ENCODE data around the gene HOOK2. TPM values are rescaled to one million over a fixed set of nuclear protein-coding genes. Genes with fewer than 3 reads are reported as not detected.

HOOK2 gene
- total RNA-seq, 4 donors from 2014 or later: 138 to 387 (median 215) TPM

DNA sequence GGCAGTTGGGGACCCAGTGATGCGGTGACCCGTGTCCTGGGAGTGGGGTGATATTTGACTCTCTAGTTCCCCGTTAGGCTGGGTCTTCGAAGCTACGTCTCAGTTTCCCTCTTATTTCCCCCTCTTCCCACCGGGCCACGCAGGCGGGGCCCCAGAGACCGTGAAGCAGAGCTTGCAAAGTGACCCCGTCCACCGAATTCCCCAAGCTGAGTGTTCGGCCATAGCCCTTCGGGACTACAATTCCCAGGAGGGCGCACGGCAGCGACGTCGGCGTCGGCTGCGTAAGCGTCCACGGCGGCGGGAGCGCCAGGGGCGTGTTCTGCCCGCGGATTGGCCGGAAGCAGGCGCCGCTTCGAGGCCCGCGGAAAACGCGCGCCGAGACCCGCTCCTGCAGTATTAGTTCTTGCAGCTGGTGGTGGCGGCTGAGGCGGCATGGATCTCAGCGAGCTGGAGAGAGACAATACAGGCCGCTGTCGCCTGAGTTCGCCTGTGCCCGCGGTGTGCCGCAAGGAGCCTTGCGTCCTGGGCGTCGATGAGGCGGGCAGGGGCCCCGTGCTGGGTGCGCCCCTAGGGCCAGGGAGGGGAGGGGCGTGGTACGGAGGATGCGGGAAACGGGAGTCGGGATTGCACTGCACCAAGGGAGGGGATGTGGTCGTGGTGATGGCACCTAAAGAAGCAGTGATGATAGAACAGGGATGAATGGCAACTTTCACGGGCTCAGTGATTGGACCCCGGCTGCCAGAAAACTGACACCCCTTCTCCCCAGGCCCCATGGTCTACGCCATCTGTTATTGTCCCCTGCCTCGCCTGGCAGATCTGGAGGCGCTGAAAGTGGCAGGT lies 31.1 kb upstream of the HOOK2 start, which contains the start of gene RNASEH2A:
TSS of gene RNASEH2A (plus strand) at position 343 of the 840 bp plus-strand sequence. CDS start at position 433, 90 bp downstream.
- WGBS, 2 donors (ENCODE audit: low coverage in 1 of 2): 4 to 15% methylated on average over 6 to 66 of the region's 66 CpGs
- peaks cover 10 to 20% (median 17%) of the 10 kb centered on the region in 4 donors for H3K4me1 ChIP-seq
- H3K36me3 ChIP-seq: no peaks in the 10 kb centered on the region
- in situ Hi-C loops (cut with MboI; ENCODE audit: low pct_ligation_motif_present in 1 of 4, low pct_unique_long_range_greater_than_20kb in 1 of 4, low sequenced_read_pairs in 3 of 4): no loop called here
- H3K4me3 ChIP-seq: peak within 1 kb of the TSS; percentile 38 to 61 (median 46)
- peak; percentile 92 for DNase-seq
- H3K27ac ChIP-seq: peak within 1 kb of the TSS; percentile 63 to 83 (median 71)
- TF ChIP-seq EP300 (IDR thresholded peaks at IDR 0.05; ENCODE audit: low read depth) (no peak), CTCF (IDR thresholded peaks at IDR 0.05) (peak in 2 of 5 experiments; percentile 6 to 17), POLR2AphosphoS5 (IDR thresholded peaks at IDR 0.05) (peak in 2 of 3 donors; percentile 21 to 54)
- no peaks in the 10 kb centered on the region for H3K9me3 ChIP-seq
- no peaks in the 10 kb centered on the region for H3K27me3 ChIP-seq
- intact Hi-C loops (cut with DNase I; ENCODE audit: low total_unique reads): no loop called here

DNA sequence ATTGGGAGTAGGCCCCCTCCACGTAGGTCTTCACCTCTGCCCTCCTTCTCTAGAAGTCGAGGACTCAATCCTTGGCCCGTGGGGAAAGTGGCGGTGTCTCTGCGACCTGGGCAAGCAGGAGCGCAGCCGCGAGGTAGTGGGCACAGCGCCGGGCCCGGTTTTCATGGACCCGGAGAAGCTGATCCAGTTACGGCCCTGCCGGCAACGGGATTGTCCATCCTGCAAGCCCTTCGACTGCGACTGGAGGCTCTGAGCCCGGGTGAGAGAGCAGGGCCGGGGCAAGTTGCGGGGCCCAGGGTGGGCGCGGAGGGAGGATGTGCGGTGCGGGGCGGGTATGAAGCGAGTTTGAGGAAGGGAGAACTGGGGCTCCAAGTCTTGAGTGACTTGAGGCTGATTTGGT lies 28.7 kb upstream of the HOOK2 start:
- in situ Hi-C loops (cut with MboI; ENCODE audit: low pct_ligation_motif_present in 1 of 4, low pct_unique_long_range_greater_than_20kb in 1 of 4, low sequenced_read_pairs in 3 of 4): no loop called here
- 93% methylated on average over 26 of the region's 26 CpGs; no CpG with 5 or more reads in 1 of the 2 donors for WGBS, 2 donors (ENCODE audit: low coverage in 1 of 2)
- Histone ChIP-seq H3K4me3 (no peak overlapping the region), H3K27me3 (no peaks in the 10 kb centered on the region), H3K27ac (no peak overlapping the region), H3K4me1 (peaks cover 15 to 32% (median 25%) of the 10 kb centered on the region in 4 donors), H3K36me3 (no peaks in the 10 kb centered on the region), H3K9me3 (no peaks in the 10 kb centered on the region)
- DNase-seq: no peak
- intact Hi-C loops (cut with DNase I; ENCODE audit: low total_unique reads): loop anchor here (5.0 kb wide), 1 partner anchor 37 kb away; no protein-coding TSS in a partner anchor
- TF ChIP-seq CTCF (IDR thresholded peaks at IDR 0.05): no peak
- no peak for TF ChIP-seq POLR2A (IDR thresholded peaks at IDR 0.05)

DNA sequence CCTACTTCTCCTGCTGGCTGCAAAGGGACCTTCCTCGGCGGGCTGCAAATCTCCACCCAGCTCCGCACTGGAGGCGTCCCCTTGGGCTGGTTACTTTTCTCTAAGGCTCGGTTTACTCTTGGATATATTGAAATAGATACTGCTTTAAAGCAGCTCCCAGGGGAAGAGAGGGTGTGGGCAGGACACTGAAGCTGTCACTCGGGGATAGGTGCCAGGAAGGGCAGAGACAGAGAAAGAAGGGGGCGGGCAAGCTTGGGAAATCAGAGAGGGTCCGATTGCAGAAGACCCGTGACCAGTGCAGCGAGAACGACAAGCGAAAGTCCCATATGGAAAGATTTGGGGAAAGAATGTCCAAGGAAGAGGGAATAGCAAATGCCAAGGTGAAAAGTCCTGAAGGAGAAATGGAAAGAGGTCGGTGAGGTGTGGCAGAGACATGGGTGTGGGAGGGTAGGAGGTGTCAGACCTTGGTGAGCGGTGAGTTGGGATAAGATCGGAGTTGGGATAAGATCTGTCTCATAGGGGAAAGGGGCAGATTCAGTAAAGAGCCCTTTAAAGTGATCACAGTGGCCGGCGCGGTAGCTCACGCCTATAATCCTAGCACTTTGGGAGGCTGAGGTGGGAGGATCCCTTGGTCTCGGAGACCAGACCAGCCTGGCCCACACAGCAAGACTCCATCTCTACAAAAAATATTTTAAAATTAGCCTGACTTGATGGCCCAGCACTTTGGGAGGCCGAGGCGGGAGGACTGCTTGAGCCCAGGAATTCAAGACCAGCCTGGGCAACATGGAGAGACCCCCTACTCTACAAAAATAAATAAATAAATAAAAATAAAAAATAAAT lies 27.1 kb upstream of the HOOK2 start:
- in situ Hi-C loops (cut with MboI; ENCODE audit: low pct_ligation_motif_present in 1 of 4, low pct_unique_long_range_greater_than_20kb in 1 of 4, low sequenced_read_pairs in 3 of 4) (no loop called here), intact Hi-C loops (cut with DNase I; ENCODE audit: low total_unique reads) (loop anchor here (5.0 kb wide), 1 partner anchor 35 kb away; no protein-coding TSS in a partner anchor)
- Histone ChIP-seq H3K36me3 (no peaks in the 10 kb centered on the region), H3K9me3 (no peaks in the 10 kb centered on the region), H3K4me1 (peaks cover 15 to 32% (median 25%) of the 10 kb centered on the region in 4 donors), H3K27me3 (no peaks in the 10 kb centered on the region), H3K27ac (peak overlapping the region; percentile 80 to 88 (median 84)), H3K4me3 (peak overlapping the region; percentile 36 to 84 (median 75))
- WGBS, 2 donors (ENCODE audit: low coverage in 1 of 2): 36 to 42% methylated on average over 16 to 22 of the region's 22 CpGs
- no peak for DNase-seq
- TF ChIP-seq POLR2A (IDR thresholded peaks at IDR 0.05): peak; percentile 23
- TF ChIP-seq CTCF (IDR thresholded peaks at IDR 0.05): no peak

Measured in transverse colon (tissue), 4 donors.